Endothelial cell of umbilical vein (primary cell): Measurements from ENCODE around the gene ANK2.

Experiments
- POLR2A ChIP-seq: IDR thresholded peaks from 2 replicates; pipeline ENCODE4 v1.6.1; 2012; ENCODE audit warnings: low read depth, mild to moderate bottlenecking, control low read depth, low read length
- POLR2AphosphoS5 ChIP-seq: IDR thresholded peaks from 2 replicates; pipeline ENCODE4 v1.6.1; 2012; ENCODE audit warnings: low read depth, mild to moderate bottlenecking, control low read depth, low read length, moderate library complexity; ENCODE audit not compliant: insufficient read depth
- TF ChIP-seq, protein P1 (sequence below), 2 donors: IDR thresholded peaks; 1 replicate in 1 of 2; 2 replicates in 1 of 2; pipeline ENCODE4 v1.5.1; 2011; ENCODE audit warnings: low read length in 2 of 2, mild to moderate bottlenecking in 2 of 2, moderate library complexity in 2 of 2, control low read depth in 1 of 2, inconsistent platforms in 1 of 2, low read depth in 1 of 2; ENCODE audit not compliant: insufficient read depth in 1 of 2; ENCODE audit errors: extremely low read depth in 1 of 2

DNA sequence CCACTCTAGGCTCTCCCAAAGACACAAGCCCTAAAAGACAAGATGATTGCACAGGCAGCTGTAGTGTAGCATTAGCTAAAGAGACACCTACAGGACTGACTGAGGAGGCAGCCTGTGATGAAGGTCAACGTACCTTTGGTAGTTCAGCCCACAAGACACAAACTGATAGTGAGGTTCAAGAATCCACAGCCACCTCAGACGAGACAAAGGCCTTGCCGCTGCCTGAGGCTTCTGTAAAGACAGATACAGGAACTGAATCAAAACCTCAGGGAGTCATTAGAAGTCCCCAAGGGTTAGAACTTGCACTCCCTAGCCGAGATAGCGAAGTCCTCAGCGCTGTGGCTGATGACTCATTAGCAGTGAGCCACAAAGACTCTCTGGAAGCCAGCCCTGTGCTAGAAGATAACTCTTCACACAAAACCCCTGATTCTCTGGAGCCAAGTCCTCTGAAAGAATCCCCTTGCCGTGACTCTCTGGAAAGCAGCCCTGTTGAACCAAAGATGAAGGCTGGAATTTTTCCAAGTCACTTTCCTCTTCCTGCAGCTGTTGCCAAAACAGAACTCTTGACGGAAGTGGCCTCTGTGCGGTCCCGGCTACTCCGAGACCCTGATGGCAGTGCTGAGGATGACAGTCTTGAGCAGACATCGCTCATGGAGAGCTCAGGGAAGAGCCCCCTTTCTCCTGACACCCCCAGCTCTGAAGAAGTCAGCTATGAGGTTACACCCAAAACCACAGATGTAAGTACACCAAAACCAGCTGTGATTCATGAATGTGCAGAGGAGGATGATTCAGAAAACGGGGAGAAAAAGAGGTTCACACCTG, 306.3 kb downstream of the ANK2 start:
- TF ChIP-seq, protein P1, sequence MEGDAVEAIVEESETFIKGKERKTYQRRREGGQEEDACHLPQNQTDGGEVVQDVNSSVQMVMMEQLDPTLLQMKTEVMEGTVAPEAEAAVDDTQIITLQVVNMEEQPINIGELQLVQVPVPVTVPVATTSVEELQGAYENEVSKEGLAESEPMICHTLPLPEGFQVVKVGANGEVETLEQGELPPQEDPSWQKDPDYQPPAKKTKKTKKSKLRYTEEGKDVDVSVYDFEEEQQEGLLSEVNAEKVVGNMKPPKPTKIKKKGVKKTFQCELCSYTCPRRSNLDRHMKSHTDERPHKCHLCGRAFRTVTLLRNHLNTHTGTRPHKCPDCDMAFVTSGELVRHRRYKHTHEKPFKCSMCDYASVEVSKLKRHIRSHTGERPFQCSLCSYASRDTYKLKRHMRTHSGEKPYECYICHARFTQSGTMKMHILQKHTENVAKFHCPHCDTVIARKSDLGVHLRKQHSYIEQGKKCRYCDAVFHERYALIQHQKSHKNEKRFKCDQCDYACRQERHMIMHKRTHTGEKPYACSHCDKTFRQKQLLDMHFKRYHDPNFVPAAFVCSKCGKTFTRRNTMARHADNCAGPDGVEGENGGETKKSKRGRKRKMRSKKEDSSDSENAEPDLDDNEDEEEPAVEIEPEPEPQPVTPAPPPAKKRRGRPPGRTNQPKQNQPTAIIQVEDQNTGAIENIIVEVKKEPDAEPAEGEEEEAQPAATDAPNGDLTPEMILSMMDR (IDR thresholded peaks at IDR 0.05; ENCODE audit: extremely low read depth in 1 of 2, insufficient read depth in 1 of 2, low read depth in 1 of 2, low read length in 2 of 2) = no peak
- TF ChIP-seq POLR2A (no peak), POLR2AphosphoS5 (no peak)
